Liver (tissue), 3 donors: Measurements from ENCODE around the gene ZNF700.

ENCODE experiments used
- FOXA1 ChIP-seq: IDR thresholded peaks from 2 replicates; pipeline ENCODE4 v1.6.1; 2016; ENCODE audit warnings: antibody characterized with exemption
- GABPA ChIP-seq, 2 donors: IDR thresholded peaks in 1 of 2; conservative IDR thresholded peaks in 1 of 2; 2 replicates each; pipeline ENCODE4 v1.6.1; 2016; ENCODE audit warnings: antibody characterized with exemption in 2 of 2, mild to moderate bottlenecking in 1 of 2, moderate library complexity in 1 of 2
- JUND ChIP-seq, 2 donors: IDR thresholded peaks; 2 replicates each; pipeline ENCODE4 v1.6.1; 2016; ENCODE audit warnings: antibody characterized with exemption in 2 of 2
- SP1 ChIP-seq: IDR thresholded peaks from 2 replicates; pipeline ENCODE4 v1.6.1; 2018; ENCODE audit warnings: antibody characterized with exemption, mild to moderate bottlenecking
- TAF1 ChIP-seq: conservative IDR thresholded peaks from 2 replicates; pipeline ENCODE4 v1.6.1; 2016; ENCODE audit warnings: antibody characterized with exemption, mild to moderate bottlenecking
- TF ChIP-seq, protein P1 (sequence below): fragments of 150-350 bp; IDR thresholded peaks from 2 replicates; pipeline ENCODE4 v1.5.1; 2017; ENCODE audit warnings: improper control_type of control experiment, low read depth, low read length; ENCODE audit not compliant: missing input control
- TF ChIP-seq, protein P2 (sequence below): IDR thresholded peaks from 2 replicates; pipeline ENCODE4 v1.6.1; 2016; ENCODE audit warnings: antibody characterized with exemption
- TF ChIP-seq, protein P3 (sequence below): IDR thresholded peaks from 2 replicates; pipeline ENCODE4 v1.6.1; 2016; ENCODE audit warnings: antibody characterized with exemption
- donor health status: healthy.
- donor health status: healthy.

DNA sequence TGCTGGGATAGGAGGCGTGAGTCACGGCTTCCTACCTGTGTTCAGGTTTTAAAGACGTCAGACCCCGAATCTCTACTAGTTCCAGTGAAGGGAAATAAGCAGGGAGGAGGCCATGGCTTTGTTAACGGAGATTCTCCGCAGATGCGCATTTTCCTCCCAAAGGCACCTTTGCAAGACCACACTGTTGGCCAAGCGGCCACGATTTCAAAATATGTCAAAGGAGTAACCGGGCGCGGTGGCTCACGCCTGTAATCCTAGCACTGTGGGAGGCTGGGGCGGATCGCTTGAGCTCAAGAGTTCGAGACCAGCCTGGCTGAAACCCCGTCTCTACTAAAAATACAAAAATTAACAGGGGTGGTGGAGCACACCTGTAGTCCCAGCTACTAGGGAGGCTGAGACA lies 61.8 kb downstream of the ZNF700 start:
- TF ChIP-seq JUND (IDR thresholded peaks at IDR 0.05) = no peak
- TF ChIP-seq, protein P1, sequence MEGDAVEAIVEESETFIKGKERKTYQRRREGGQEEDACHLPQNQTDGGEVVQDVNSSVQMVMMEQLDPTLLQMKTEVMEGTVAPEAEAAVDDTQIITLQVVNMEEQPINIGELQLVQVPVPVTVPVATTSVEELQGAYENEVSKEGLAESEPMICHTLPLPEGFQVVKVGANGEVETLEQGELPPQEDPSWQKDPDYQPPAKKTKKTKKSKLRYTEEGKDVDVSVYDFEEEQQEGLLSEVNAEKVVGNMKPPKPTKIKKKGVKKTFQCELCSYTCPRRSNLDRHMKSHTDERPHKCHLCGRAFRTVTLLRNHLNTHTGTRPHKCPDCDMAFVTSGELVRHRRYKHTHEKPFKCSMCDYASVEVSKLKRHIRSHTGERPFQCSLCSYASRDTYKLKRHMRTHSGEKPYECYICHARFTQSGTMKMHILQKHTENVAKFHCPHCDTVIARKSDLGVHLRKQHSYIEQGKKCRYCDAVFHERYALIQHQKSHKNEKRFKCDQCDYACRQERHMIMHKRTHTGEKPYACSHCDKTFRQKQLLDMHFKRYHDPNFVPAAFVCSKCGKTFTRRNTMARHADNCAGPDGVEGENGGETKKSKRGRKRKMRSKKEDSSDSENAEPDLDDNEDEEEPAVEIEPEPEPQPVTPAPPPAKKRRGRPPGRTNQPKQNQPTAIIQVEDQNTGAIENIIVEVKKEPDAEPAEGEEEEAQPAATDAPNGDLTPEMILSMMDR = no peak
- TF ChIP-seq, protein P2, sequence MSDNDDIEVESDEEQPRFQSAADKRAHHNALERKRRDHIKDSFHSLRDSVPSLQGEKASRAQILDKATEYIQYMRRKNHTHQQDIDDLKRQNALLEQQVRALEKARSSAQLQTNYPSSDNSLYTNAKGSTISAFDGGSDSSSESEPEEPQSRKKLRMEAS = no peak
- TF ChIP-seq TAF1 = no peak
- TF ChIP-seq FOXA1 = no peak
- TF ChIP-seq GABPA (IDR thresholded peaks at IDR 0.05 in 1 of 2, conservative IDR thresholded peaks at IDR 0.05 in 1 of 2) = no peak
- no peak for TF ChIP-seq SP1
- TF ChIP-seq, protein P3, sequence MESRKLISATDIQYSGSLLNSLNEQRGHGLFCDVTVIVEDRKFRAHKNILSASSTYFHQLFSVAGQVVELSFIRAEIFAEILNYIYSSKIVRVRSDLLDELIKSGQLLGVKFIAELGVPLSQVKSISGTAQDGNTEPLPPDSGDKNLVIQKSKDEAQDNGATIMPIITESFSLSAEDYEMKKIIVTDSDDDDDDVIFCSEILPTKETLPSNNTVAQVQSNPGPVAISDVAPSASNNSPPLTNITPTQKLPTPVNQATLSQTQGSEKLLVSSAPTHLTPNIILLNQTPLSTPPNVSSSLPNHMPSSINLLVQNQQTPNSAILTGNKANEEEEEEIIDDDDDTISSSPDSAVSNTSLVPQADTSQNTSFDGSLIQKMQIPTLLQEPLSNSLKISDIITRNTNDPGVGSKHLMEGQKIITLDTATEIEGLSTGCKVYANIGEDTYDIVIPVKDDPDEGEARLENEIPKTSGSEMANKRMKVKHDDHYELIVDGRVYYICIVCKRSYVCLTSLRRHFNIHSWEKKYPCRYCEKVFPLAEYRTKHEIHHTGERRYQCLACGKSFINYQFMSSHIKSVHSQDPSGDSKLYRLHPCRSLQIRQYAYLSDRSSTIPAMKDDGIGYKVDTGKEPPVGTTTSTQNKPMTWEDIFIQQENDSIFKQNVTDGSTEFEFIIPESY = no peak
